Mesothelial cell of epicardium (in vitro differentiated cells): ENCODE data around the gene POLR3K. TPM values are rescaled to one million over a fixed set of nuclear protein-coding genes. Genes with fewer than 3 reads are reported as not detected.

ENCODE experiments used
- DNase-seq, 2 experiments: peaks; one replicate each; pipeline ENCODE4 v3.0.0; 2021; ENCODE audit warnings: low spot score in 2 of 2; ENCODE audit not compliant: unreplicated experiment in 2 of 2
- H3K27ac Mint-ChIP-seq: 2 replicates; pipeline ENCODE4 v1.8.0; 2021; ENCODE audit warnings: mixed read lengths
- H3K27me3 Mint-ChIP-seq: 2 replicates; pipeline ENCODE4 v1.8.0; 2021; ENCODE audit warnings: low read depth, mixed read lengths
- H3K36me3 Mint-ChIP-seq: 2 replicates; pipeline ENCODE4 v1.8.0; 2021; ENCODE audit warnings: mixed read lengths
- H3K4me1 Mint-ChIP-seq: 2 replicates; pipeline ENCODE4 v1.8.0; 2021; ENCODE audit warnings: mixed read lengths
- H3K4me3 Mint-ChIP-seq: 2 replicates; pipeline ENCODE4 v1.8.0; 2021; ENCODE audit warnings: mild to moderate bottlenecking, moderate library complexity, mixed read lengths
- H3K9me3 Mint-ChIP-seq: 2 replicates; pipeline ENCODE4 v1.8.0; 2021; ENCODE audit warnings: mixed read lengths
- total RNA-seq: library from RNA; stranded (reverse); gene quantifications from 3 replicates; pipeline ENCODE4 v1.2.1, GENCODE V29; 2021
- TF ChIP-seq, protein P1 (sequence below): fragments of 200-600 bp; sonication (generic); IDR thresholded peaks from one replicate; pipeline ENCODE4 v1.5.0; 2021; ENCODE audit warnings: antibody characterized with exemption; ENCODE audit not compliant: unreplicated experiment

POLR3K gene
- total RNA-seq, 1 donor from 2014 or later = 9.1 TPM

- Mint-ChIP-seq H3K9me3 (peaks cover 5% of the 10 kb centered on the region), H3K36me3 (peaks cover 46% of the 10 kb centered on the region), H3K4me3 (no peak overlapping the region), H3K27ac (no peak overlapping the region), H3K4me1 (no peaks in the 10 kb centered on the region), H3K27me3 (no peaks in the 10 kb centered on the region)
- no peak for DNase-seq
- TF ChIP-seq, protein P1, sequence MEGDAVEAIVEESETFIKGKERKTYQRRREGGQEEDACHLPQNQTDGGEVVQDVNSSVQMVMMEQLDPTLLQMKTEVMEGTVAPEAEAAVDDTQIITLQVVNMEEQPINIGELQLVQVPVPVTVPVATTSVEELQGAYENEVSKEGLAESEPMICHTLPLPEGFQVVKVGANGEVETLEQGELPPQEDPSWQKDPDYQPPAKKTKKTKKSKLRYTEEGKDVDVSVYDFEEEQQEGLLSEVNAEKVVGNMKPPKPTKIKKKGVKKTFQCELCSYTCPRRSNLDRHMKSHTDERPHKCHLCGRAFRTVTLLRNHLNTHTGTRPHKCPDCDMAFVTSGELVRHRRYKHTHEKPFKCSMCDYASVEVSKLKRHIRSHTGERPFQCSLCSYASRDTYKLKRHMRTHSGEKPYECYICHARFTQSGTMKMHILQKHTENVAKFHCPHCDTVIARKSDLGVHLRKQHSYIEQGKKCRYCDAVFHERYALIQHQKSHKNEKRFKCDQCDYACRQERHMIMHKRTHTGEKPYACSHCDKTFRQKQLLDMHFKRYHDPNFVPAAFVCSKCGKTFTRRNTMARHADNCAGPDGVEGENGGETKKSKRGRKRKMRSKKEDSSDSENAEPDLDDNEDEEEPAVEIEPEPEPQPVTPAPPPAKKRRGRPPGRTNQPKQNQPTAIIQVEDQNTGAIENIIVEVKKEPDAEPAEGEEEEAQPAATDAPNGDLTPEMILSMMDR = no peak
Observed at GRCh38 chr16:44655-45054, 8.8 kb downstream of the POLR3K start.

GRCh38 chr16:43294-43693 is 10.1 kb downstream of the POLR3K start:
- Mint-ChIP-seq H3K4me3 (no peak overlapping the region), H3K27me3 (no peaks in the 10 kb centered on the region), H3K4me1 (no peaks in the 10 kb centered on the region), H3K27ac (no peak overlapping the region), H3K36me3 (peaks cover 47% of the 10 kb centered on the region), H3K9me3 (peaks cover 5% of the 10 kb centered on the region)
- no peak for DNase-seq
- TF ChIP-seq, protein P1 = no peak

- peaks cover 44% of the 10 kb centered on the region for H3K36me3 Mint-ChIP-seq
- no peak overlapping the region for H3K27ac Mint-ChIP-seq
Observed at GRCh38 chr16:42691-43090, 10.7 kb downstream of the POLR3K start.

GRCh38 chr16:42069-42457 is 11.3 kb downstream of the POLR3K start:
- DNase-seq = no peak
- no peaks in the 10 kb centered on the region for H3K27me3 Mint-ChIP-seq
- no peaks in the 10 kb centered on the region for H3K4me1 Mint-ChIP-seq
- no peak overlapping the region for H3K4me3 Mint-ChIP-seq
- peaks cover 40% of the 10 kb centered on the region for H3K36me3 Mint-ChIP-seq
- TF ChIP-seq, protein P1 = no peak
- no peak overlapping the region for H3K27ac Mint-ChIP-seq
- peaks cover 5% of the 10 kb centered on the region for H3K9me3 Mint-ChIP-seq

More at GRCh38 chr16:42691-43090, 10.7 kb downstream of the POLR3K start:
- no peak for DNase-seq
- Mint-ChIP-seq H3K27me3 (no peaks in the 10 kb centered on the region), H3K4me1 (no peaks in the 10 kb centered on the region), H3K4me3 (no peak overlapping the region), H3K9me3 (peaks cover 5% of the 10 kb centered on the region)
- TF ChIP-seq, protein P1 = no peak

DNA sequence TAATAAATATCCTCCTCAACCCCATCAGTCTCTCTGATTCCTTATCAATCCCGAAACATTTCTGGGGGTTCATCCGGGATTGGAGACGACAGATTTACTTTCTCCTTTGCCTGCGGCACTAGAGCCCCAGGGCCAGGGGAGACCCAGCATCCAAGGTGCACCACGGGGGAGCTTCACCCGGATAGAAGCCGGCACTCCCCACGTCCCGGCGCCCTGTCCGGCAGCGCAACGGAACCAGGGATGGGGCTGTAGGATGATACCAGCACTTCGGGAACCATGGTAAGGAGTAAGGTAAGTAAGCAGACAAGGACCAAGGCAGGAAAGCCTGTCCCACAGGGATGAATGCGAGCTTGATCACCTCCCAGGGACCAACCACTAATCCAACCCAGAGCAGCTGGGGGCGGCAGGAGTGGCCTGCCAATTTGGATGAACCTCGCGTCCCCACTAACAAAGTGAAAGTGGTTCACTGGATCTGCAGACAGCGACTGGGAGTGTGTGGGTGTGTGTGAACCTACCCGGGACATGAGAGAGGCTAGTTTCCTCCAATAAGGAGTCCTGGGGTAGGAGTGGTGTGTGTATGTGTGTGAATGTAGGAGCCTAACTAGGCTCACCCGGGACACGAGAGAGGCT is 11.9 kb downstream of the POLR3K start:
- no peak for DNase-seq
- H3K36me3 Mint-ChIP-seq = peaks cover 39% of the 10 kb centered on the region
- H3K4me1 Mint-ChIP-seq = no peaks in the 10 kb centered on the region
- H3K27ac Mint-ChIP-seq = no peak overlapping the region
- TF ChIP-seq, protein P1 = no peak
- peaks cover 5% of the 10 kb centered on the region for H3K9me3 Mint-ChIP-seq
- H3K4me3 Mint-ChIP-seq = no peak overlapping the region
- no peaks in the 10 kb centered on the region for H3K27me3 Mint-ChIP-seq
